GM23338 (cell line): ENCODE measurements around the gene DIPK1A. TPM values are rescaled to one million over a fixed set of nuclear protein-coding genes. Genes with fewer than 3 reads are reported as not detected.
"Not testable (repeated sequence)": the region's sequence is repeated elsewhere in the genome, so short reads cannot be mapped to it uniquely, and the experiment has no call there.

Experiments
- ATAC-seq: fragments of 200-7000 bp; cut with Tn5 transposase; 3 replicates; pipeline ENCODE4 v1.9.1; 2020
- DNase-seq: peaks from one replicate; pipeline ENCODE4 v3.0.0-alpha.2; 2015; ENCODE audit warnings: low spot score
- H2AFZ ChIP-seq: fragments of 200-600 bp; sonication (generic); 2 replicates; pipeline ENCODE4 v1.8.0; 2016; ENCODE audit warnings: antibody characterized with exemption, mild to moderate bottlenecking, moderate library complexity
- H3F3A ChIP-seq: fragments of 200-600 bp; sonication (generic); replicated peaks from 2 replicates; pipeline ENCODE4 v1.8.0; 2017; ENCODE audit warnings: antibody characterized with exemption, mixed run types, low read depth
- H3K27ac ChIP-seq: fragments of 200-600 bp; sonication (generic); 2 replicates; pipeline ENCODE4 v1.6.1; 2016; ENCODE audit warnings: low read depth
- H3K27me3 ChIP-seq: fragments of 200-600 bp; sonication (generic); 2 replicates; pipeline ENCODE4 v1.8.0; 2016; ENCODE audit warnings: mild to moderate bottlenecking, mixed run types, moderate library complexity; ENCODE audit not compliant: insufficient read depth
- H3K36me3 ChIP-seq: fragments of 200-600 bp; sonication (generic); 2 replicates; pipeline ENCODE4 v1.8.0; 2016; ENCODE audit warnings: mild to moderate bottlenecking; ENCODE audit not compliant: insufficient read depth
- H3K4me1 ChIP-seq: fragments of 200-600 bp; sonication (generic); 2 replicates; pipeline ENCODE4 v1.8.0; 2016; ENCODE audit warnings: mild to moderate bottlenecking, moderate library complexity; ENCODE audit not compliant: insufficient read depth
- H3K4me2 ChIP-seq: fragments of 200-600 bp; sonication (generic); 2 replicates; pipeline ENCODE4 v1.7.1; 2017; ENCODE audit warnings: mixed run types
- H3K4me3 ChIP-seq: fragments of 200-600 bp; sonication (generic); 2 replicates; pipeline ENCODE4 v1.6.1; 2016; ENCODE audit warnings: mixed run types
- H3K79me2 ChIP-seq: fragments of 200-600 bp; sonication (generic); replicated peaks from 2 replicates; pipeline ENCODE4 v1.8.0; 2017; ENCODE audit warnings: mild to moderate bottlenecking; ENCODE audit not compliant: insufficient read depth
- H3K9me2 ChIP-seq: fragments of 200-600 bp; sonication (generic); 2 replicates; pipeline ENCODE4 v1.8.0; 2017; ENCODE audit not compliant: insufficient read depth
- H4K20me1 ChIP-seq: fragments of 200-600 bp; sonication (generic); replicated peaks from 2 replicates; pipeline ENCODE4 v1.8.0; 2017; ENCODE audit warnings: mild to moderate bottlenecking; ENCODE audit not compliant: insufficient read depth
- H3K27ac Mint-ChIP-seq: 2 replicates; pipeline ENCODE4 v1.8.0; 2020; ENCODE audit warnings: inconsistent platforms, mild to moderate bottlenecking, moderate library complexity, mixed read lengths
- H3K27me3 Mint-ChIP-seq: 3 replicates; pipeline ENCODE4 v1.8.0; 2022; ENCODE audit warnings: low read depth, mild to moderate bottlenecking, moderate library complexity, mixed read lengths, inconsistent platforms; ENCODE audit not compliant: insufficient read depth, poor library complexity
- H3K36me3 Mint-ChIP-seq: 3 replicates; pipeline ENCODE4 v1.8.0; 2021; ENCODE audit warnings: low read depth, mild to moderate bottlenecking, inconsistent platforms, moderate library complexity, mixed read lengths
- H3K4me1 Mint-ChIP-seq: 3 replicates; pipeline ENCODE4 v1.8.0; 2020; ENCODE audit warnings: mild to moderate bottlenecking, inconsistent platforms, mixed read lengths
- H3K4me3 Mint-ChIP-seq: 3 replicates; pipeline ENCODE4 v1.8.0; 2021; ENCODE audit warnings: moderate library complexity, mild to moderate bottlenecking, inconsistent platforms, mixed read lengths
- H3K9me3 Mint-ChIP-seq: 3 replicates; pipeline ENCODE4 v1.8.0; 2020; ENCODE audit warnings: moderate library complexity, mild to moderate bottlenecking, inconsistent platforms, mixed read lengths
- EZH2phosphoT487 ChIP-seq: fragments of 200-600 bp; sonication (generic); IDR thresholded peaks from one replicate; pipeline ENCODE4 v1.8.1; 2018; ENCODE audit warnings: antibody characterized with exemption; ENCODE audit not compliant: unreplicated experiment
- polyA plus RNA-seq: library from polyadenylated mRNA; unstranded; fragments of >200 nt; fragmentation: Nextera tagmentation; extraction: Ambion mirVana; gene quantifications from 2 replicates; pipeline ENCODE4 v1.2.1, GENCODE V29; 2016
- total RNA-seq: library from RNA; depleted of rRNA; stranded (reverse); fragments of >200 nt; shearing (Covaris generic); gene quantifications from 2 replicates; pipeline ENCODE4 v1.2.3, GENCODE V29; 2014
- TF ChIP-seq, protein P1 (sequence below): IDR thresholded peaks from one replicate; pipeline ENCODE4 v1.6.1; 2018; ENCODE audit warnings: antibody characterized with exemption; ENCODE audit not compliant: unreplicated experiment
- TF ChIP-seq, protein P2 (sequence below): fragments of 250-450 bp; sonication (Bioruptor Pico); IDR thresholded peaks from 2 replicates; pipeline ENCODE4 v1.5.0; 2020; ENCODE audit warnings: mild to moderate bottlenecking, moderate library complexity

Gene DIPK1A
- total and polyA plus RNA-seq, 2 experiments from 2014 or later: 4.8 to 6.1 TPM

DNA sequence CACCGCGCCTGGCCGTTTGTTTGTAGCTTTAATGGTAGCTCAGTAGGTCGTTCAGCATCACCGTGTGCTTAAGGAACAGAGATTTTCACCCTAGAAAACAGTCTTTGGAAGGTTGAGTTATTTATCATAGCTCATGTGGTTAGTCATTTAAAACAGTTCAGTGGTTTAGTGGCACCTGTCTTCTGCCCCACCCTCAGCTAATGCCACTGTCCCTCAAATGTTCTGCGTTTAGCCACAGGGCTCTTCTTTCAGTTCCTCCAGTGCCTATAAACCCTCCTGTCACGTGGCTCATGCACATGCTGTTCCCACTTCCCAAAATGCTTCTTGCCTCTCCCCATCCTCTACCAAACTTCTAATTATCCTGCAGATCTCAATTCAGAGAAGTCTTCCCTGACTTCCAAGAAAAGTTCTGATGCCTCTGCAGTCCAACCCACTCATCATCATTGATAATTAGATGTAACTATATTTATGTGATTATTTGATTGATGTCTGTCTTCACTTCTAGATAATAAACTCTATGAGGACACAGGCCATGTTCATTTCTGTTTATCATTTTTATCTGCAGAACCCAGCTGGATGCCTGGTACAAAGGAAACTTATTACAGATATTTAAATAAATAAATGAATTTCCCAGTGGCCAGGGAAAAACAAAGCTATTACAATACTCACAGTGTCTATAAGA lies 14.4 kb upstream of the DIPK1A start:
- no peak overlapping the region for H3K4me2 ChIP-seq
- no peaks in the 10 kb centered on the region for H3K9me2 ChIP-seq
- DNase-seq (no peak), ATAC-seq (no peak)
- Mint-ChIP-seq H3K4me3 (no peak overlapping the region), H3K27me3 (peaks cover 2% of the 10 kb centered on the region), H3K4me1 (peaks cover 10% of the 10 kb centered on the region), H3K9me3 (no peaks in the 10 kb centered on the region; the same call in 2 of the 3 replicates), H3K27ac (no peak overlapping the region), H3K36me3 (no peaks in the 10 kb centered on the region)
- H2AFZ ChIP-seq: no peak overlapping the region
- H4K20me1 ChIP-seq: no peaks in the 10 kb centered on the region
- H3K79me2 ChIP-seq: no peaks in the 10 kb centered on the region
- no peaks in the 10 kb centered on the region for H3K36me3 ChIP-seq
- TF ChIP-seq, protein P1, sequence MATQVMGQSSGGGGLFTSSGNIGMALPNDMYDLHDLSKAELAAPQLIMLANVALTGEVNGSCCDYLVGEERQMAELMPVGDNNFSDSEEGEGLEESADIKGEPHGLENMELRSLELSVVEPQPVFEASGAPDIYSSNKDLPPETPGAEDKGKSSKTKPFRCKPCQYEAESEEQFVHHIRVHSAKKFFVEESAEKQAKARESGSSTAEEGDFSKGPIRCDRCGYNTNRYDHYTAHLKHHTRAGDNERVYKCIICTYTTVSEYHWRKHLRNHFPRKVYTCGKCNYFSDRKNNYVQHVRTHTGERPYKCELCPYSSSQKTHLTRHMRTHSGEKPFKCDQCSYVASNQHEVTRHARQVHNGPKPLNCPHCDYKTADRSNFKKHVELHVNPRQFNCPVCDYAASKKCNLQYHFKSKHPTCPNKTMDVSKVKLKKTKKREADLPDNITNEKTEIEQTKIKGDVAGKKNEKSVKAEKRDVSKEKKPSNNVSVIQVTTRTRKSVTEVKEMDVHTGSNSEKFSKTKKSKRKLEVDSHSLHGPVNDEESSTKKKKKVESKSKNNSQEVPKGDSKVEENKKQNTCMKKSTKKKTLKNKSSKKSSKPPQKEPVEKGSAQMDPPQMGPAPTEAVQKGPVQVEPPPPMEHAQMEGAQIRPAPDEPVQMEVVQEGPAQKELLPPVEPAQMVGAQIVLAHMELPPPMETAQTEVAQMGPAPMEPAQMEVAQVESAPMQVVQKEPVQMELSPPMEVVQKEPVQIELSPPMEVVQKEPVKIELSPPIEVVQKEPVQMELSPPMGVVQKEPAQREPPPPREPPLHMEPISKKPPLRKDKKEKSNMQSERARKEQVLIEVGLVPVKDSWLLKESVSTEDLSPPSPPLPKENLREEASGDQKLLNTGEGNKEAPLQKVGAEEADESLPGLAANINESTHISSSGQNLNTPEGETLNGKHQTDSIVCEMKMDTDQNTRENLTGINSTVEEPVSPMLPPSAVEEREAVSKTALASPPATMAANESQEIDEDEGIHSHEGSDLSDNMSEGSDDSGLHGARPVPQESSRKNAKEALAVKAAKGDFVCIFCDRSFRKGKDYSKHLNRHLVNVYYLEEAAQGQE: no peak
- TF ChIP-seq EZH2phosphoT487: no peak
- TF ChIP-seq, protein P2, sequence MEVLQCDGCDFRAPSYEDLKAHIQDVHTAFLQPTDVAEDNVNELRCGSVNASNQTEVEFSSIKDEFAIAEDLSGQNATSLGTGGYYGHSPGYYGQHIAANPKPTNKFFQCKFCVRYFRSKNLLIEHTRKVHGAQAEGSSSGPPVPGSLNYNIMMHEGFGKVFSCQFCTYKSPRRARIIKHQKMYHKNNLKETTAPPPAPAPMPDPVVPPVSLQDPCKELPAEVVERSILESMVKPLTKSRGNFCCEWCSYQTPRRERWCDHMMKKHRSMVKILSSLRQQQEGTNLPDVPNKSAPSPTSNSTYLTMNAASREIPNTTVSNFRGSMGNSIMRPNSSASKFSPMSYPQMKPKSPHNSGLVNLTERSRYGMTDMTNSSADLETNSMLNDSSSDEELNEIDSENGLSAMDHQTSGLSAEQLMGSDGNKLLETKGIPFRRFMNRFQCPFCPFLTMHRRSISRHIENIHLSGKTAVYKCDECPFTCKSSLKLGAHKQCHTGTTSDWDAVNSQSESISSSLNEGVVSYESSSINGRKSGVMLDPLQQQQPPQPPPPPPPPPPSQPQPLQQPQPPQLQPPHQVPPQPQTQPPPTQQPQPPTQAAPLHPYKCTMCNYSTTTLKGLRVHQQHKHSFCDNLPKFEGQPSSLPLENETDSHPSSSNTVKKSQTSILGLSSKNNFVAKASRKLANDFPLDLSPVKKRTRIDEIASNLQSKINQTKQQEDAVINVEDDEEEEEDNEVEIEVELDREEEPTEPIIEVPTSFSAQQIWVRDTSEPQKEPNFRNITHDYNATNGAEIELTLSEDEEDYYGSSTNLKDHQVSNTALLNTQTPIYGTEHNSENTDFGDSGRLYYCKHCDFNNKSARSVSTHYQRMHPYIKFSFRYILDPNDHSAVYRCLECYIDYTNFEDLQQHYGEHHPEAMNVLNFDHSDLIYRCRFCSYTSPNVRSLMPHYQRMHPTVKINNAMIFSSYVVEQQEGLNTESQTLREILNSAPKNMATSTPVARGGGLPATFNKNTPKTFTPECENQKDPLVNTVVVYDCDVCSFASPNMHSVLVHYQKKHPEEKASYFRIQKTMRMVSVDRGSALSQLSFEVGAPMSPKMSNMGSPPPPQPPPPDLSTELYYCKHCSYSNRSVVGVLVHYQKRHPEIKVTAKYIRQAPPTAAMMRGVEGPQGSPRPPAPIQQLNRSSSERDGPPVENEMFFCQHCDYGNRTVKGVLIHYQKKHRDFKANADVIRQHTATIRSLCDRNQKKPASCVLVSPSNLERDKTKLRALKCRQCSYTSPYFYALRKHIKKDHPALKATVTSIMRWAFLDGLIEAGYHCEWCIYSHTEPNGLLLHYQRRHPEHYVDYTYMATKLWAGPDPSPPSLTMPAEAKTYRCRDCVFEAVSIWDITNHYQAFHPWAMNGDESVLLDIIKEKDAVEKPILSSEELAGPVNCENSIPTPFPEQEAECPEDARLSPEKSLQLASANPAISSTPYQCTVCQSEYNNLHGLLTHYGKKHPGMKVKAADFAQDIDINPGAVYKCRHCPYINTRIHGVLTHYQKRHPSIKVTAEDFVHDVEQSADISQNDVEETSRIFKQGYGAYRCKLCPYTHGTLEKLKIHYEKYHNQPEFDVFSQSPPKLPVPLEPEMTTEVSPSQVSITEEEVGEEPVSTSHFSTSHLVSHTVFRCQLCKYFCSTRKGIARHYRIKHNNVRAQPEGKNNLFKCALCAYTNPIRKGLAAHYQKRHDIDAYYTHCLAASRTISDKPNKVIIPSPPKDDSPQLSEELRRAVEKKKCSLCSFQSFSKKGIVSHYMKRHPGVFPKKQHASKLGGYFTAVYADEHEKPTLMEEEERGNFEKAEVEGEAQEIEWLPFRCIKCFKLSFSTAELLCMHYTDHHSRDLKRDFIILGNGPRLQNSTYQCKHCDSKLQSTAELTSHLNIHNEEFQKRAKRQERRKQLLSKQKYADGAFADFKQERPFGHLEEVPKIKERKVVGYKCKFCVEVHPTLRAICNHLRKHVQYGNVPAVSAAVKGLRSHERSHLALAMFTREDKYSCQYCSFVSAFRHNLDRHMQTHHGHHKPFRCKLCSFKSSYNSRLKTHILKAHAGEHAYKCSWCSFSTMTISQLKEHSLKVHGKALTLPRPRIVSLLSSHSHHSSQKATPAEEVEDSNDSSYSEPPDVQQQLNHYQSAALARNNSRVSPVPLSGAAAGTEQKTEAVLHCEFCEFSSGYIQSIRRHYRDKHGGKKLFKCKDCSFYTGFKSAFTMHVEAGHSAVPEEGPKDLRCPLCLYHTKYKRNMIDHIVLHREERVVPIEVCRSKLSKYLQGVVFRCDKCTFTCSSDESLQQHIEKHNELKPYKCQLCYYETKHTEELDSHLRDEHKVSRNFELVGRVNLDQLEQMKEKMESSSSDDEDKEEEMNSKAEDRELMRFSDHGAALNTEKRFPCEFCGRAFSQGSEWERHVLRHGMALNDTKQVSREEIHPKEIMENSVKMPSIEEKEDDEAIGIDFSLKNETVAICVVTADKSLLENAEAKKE (CRISPR knock-in tag): no peak
- no peak overlapping the region for H3K27ac ChIP-seq
- peaks cover 13% of the 10 kb centered on the region for H3K4me1 ChIP-seq
- peaks cover 18% of the 10 kb centered on the region for H3K27me3 ChIP-seq
- H3K4me3 ChIP-seq: no peak overlapping the region
- no peaks in the 10 kb centered on the region for H3F3A ChIP-seq

DNA sequence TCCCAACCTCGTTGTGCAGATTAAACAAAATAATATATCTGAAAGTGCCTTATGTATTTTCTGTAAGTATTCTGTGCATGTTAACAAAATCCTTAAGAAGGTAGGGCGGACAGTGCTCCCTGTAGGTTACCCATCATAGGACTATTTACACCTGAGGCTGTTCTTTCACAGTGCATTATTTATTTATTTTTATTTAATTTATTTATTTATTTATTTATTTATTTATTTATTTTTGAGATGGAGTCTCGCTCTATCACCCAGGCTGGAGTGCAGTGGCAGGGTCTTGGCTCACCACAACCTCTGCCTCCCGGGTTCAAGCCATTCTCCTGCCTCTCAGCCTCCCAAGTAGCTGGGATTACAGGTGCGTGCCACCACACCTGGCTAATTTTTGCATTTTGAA lies 12.8 kb upstream of the DIPK1A start:
- H3K4me2 ChIP-seq, H3K4me3 Mint-ChIP-seq, H3K4me3 ChIP-seq, H3F3A ChIP-seq, H3K9me2 ChIP-seq, H3K27me3 Mint-ChIP-seq, H2AFZ ChIP-seq, H3K9me3 Mint-ChIP-seq, H4K20me1 ChIP-seq, H3K4me1 Mint-ChIP-seq, H3K27ac Mint-ChIP-seq, ATAC-seq, DNase-seq, H3K27ac ChIP-seq, H3K36me3 ChIP-seq, H3K79me2 ChIP-seq, H3K36me3 Mint-ChIP-seq: not testable (repeated sequence)
- Histone ChIP-seq H3K27me3 (peaks cover 27% of the 10 kb centered on the region), H3K4me1 (peaks cover 13% of the 10 kb centered on the region)
